ENCODE measurements around the gene CERS5.

Gene CERS5
- total RNA-seq = 25.3 to 48.5 (median 37.9) reads per million in 18 experiments

GRCh38 chr12:50167049-50167828 is at the start of gene CERS5:
Gene CERS5 (minus strand): TSS chr12:50167369. CDS start chr12:50167297, 72 bp downstream.
- peak; percentile 98 to 99 for DNase-seq

GRCh38 chr12:50215033-50215432 is 47.9 kb upstream of the CERS5 start:
- no peak for DNase-seq

GRCh38 chr12:50214018-50214417 is 46.8 kb upstream of the CERS5 start:
- DNase-seq = no peak

- DNase-seq = no peak
Observed at GRCh38 chr12:50213439-50213838, 46.3 kb upstream of the CERS5 start.

- DNase-seq = no peak
Observed at GRCh38 chr12:50212071-50212467, 44.9 kb upstream of the CERS5 start.

GRCh38 chr12:50211392-50212070 is 44.4 kb upstream of the CERS5 start:
- DNase-seq = no peak

- no peak for DNase-seq
Observed at GRCh38 chr12:50207424-50207823, 40.3 kb upstream of the CERS5 start.

GRCh38 chr12:50205648-50206047 is 38.5 kb upstream of the CERS5 start:
- no peak for DNase-seq

- no peak for DNase-seq
Observed at GRCh38 chr12:50203691-50204090, 36.5 kb upstream of the CERS5 start.

GRCh38 chr12:50201987-50202521 is 34.9 kb upstream of the CERS5 start:
- no peak for DNase-seq

- DNase-seq = no peak
Observed at GRCh38 chr12:50200552-50201273, 33.5 kb upstream of the CERS5 start.

GRCh38 chr12:50198829-50199228 is 31.7 kb upstream of the CERS5 start:
- no peak for DNase-seq

GRCh38 chr12:50197297-50197727 is 30.1 kb upstream of the CERS5 start:
- DNase-seq = no peak

- DNase-seq = no peak
Observed at GRCh38 chr12:50196537-50196936, 29.4 kb upstream of the CERS5 start.

GRCh38 chr12:50195832-50196231 is 28.7 kb upstream of the CERS5 start:
- no peak for DNase-seq

- no peak for DNase-seq
Observed at GRCh38 chr12:50192908-50193307, 25.7 kb upstream of the CERS5 start.

GRCh38 chr12:50192236-50192635 is 25.1 kb upstream of the CERS5 start:
- no peak for DNase-seq

GRCh38 chr12:50190859-50191258 is 23.7 kb upstream of the CERS5 start:
- DNase-seq = no peak

GRCh38 chr12:50188875-50189575 is 21.9 kb upstream of the CERS5 start:
- DNase-seq = no peak

GRCh38 chr12:50188241-50188781 is 21.1 kb upstream of the CERS5 start:
- no peak for DNase-seq

- DNase-seq = no peak
Observed at GRCh38 chr12:50187084-50187900, 20.1 kb upstream of the CERS5 start.

Data from inflammatory macrophage (primary cell).